Colonic mucosa (tissue), 4 donors: ENCODE results near the gene GNAI1. TPM values are rescaled to one million over a fixed set of nuclear protein-coding genes. Genes with fewer than 3 reads are reported as not detected.

Experiments used
- DNase-seq: peaks from one replicate; pipeline ENCODE4 v3.0.0-alpha.2; 2020
- H3K27ac ChIP-seq: fragments of 200-600 bp; one replicate; pipeline ENCODE4 v1.8.0; 2021
- H3K27me3 ChIP-seq: fragments of 200-600 bp; one replicate; pipeline ENCODE4 v1.8.0; 2021
- H3K36me3 ChIP-seq: fragments of 200-600 bp; one replicate; pipeline ENCODE4 v1.8.0; 2021
- H3K4me1 ChIP-seq: fragments of 200-600 bp; one replicate; pipeline ENCODE4 v1.8.0; 2021; ENCODE audit warnings: mild to moderate bottlenecking
- H3K4me3 ChIP-seq: fragments of 200-600 bp; one replicate; pipeline ENCODE4 v1.8.0; 2021
- H3K9ac ChIP-seq, 2 donors: one replicate each; pipeline ENCODE4 v1.7.0; 2013; ENCODE audit warnings: control low read depth in 2 of 2, low read depth in 2 of 2, low read length in 2 of 2
- H3K9me3 ChIP-seq: fragments of 200-600 bp; one replicate; pipeline ENCODE4 v1.8.0; 2021
- intact Hi-C: fragments of 100-400 bp; cut with DNase I; formaldehyde crosslinking; loops from one replicate; pipeline ENCODE4 v1.14.1; 2022
- total RNA-seq, 2 donors: library from RNA; stranded (reverse); fragmentation: NEBNext Ultra II Directional in 1 of 2; extraction: Animal tissue kit (Norgen Biotek cat#: 25700) in 1 of 2; gene quantifications; one replicate each; pipeline ENCODE4 v1.2.1, GENCODE V29; 2021
- TF ChIP-seq, protein P1 (sequence below): fragments of 200-600 bp; IDR thresholded peaks from one replicate; pipeline ENCODE4 v1.8.0; 2022; ENCODE audit warnings: antibody characterized with exemption, mild to moderate bottlenecking
- donor health status: healthy.
- donor health status: DM: no; HTN: no; CAD: no.
- donor health status: DM: no; HTN: no; CAD: no.

Gene GNAI1
- total RNA-seq, 2 donors from 2014 or later, result 13.3 to 27.1 TPM

DNA sequence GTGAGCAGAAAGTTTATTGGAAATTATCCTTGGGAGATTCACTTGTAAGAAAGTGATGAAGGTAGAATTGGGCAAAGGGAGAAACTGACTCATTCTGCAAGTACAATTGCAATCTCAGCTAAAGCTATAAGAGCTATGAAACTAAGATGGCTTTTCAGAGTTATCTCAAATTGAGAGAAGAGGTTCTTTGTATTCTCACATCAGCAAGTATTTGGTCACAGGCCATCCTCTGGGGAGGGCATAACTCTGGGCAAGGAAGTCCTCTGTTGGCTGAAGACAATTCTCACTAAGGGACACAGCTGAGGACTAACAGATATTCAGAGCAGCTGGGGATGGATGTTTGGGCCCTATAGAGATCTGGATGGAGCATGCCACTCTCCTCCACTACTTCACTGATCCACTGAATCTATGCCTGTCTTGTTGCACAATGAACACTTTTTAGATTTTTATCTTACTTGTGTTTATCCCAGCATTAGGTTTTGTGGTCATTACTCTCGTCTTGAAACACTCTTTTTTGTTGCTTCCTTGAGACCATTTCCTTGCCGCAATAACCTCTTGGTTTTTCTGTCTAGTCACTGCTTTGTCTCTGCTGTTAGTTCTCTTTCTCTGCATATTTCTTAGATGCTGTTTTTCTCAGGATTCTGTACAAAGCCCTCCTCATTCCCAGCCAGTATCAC is 115.1 kb downstream of the GNAI1 start:
- H3K9ac ChIP-seq, result no peak overlapping the region
- no peaks in the 10 kb centered on the region for H3K9me3 ChIP-seq
- no peak overlapping the region for H3K4me3 ChIP-seq
- TF ChIP-seq, protein P1, sequence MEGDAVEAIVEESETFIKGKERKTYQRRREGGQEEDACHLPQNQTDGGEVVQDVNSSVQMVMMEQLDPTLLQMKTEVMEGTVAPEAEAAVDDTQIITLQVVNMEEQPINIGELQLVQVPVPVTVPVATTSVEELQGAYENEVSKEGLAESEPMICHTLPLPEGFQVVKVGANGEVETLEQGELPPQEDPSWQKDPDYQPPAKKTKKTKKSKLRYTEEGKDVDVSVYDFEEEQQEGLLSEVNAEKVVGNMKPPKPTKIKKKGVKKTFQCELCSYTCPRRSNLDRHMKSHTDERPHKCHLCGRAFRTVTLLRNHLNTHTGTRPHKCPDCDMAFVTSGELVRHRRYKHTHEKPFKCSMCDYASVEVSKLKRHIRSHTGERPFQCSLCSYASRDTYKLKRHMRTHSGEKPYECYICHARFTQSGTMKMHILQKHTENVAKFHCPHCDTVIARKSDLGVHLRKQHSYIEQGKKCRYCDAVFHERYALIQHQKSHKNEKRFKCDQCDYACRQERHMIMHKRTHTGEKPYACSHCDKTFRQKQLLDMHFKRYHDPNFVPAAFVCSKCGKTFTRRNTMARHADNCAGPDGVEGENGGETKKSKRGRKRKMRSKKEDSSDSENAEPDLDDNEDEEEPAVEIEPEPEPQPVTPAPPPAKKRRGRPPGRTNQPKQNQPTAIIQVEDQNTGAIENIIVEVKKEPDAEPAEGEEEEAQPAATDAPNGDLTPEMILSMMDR, result no peak
- no peaks in the 10 kb centered on the region for H3K4me1 ChIP-seq
- no peak for DNase-seq
- H3K27me3 ChIP-seq, result no peaks in the 10 kb centered on the region
- intact Hi-C loops, result no loop called here
- H3K36me3 ChIP-seq, result no peaks in the 10 kb centered on the region
- H3K27ac ChIP-seq, result no peak overlapping the region

DNA sequence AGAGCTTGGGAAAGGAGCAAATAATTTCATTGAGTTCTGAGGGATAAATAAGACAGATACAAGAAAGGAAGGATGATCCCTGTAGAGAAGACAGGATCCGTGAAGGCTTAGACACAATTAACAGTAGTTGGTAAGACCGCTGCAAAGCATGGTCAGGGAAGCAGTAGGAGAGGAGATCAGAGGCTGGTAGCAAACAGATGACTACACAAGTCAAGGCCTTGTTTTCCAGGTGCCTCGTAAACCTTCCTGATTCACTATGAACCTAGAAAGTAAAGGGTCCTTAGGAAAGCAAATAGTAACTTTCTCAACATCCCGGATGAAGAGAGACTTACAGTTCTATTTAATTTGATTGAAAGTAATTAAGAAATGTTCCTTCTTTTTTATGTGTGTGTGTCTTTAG is 118.6 kb downstream of the GNAI1 start:
- Histone ChIP-seq H3K27me3 (no peaks in the 10 kb centered on the region), H3K4me1 (no peaks in the 10 kb centered on the region), H3K9me3 (no peaks in the 10 kb centered on the region), H3K9ac (no peak overlapping the region), H3K4me3 (no peak overlapping the region), H3K36me3 (no peaks in the 10 kb centered on the region), H3K27ac (no peak overlapping the region)
- intact Hi-C loops, result no loop called here
- DNase-seq, result no peak
- TF ChIP-seq, protein P1, result no peak

DNA sequence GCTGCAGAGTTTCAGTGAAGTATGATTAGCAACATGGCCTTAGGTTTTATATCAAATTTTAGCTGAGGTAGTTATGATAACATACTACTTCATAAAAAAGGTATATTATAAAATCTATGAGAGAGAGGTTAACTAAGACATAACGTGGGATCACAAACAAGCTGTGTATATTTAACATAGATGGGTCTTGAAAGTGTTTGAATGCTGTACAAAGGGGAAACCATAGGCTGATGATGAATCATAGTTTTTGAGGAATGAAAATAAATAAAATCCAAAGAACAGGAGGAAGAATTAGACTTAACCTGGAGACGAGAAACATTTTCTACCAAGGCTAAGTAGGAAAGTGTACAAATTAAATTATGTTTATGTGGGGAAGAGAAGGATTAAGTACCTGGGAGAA is 119.0 kb downstream of the GNAI1 start:
- no peaks in the 10 kb centered on the region for H3K9me3 ChIP-seq
- no peak overlapping the region for H3K27ac ChIP-seq
- no peak overlapping the region for H3K4me3 ChIP-seq
- TF ChIP-seq, protein P1, result no peak
- no peaks in the 10 kb centered on the region for H3K27me3 ChIP-seq
- no peak for DNase-seq
- intact Hi-C loops, result no loop called here
- H3K9ac ChIP-seq, result no peak overlapping the region
- no peaks in the 10 kb centered on the region for H3K4me1 ChIP-seq
- H3K36me3 ChIP-seq, result no peaks in the 10 kb centered on the region

DNA sequence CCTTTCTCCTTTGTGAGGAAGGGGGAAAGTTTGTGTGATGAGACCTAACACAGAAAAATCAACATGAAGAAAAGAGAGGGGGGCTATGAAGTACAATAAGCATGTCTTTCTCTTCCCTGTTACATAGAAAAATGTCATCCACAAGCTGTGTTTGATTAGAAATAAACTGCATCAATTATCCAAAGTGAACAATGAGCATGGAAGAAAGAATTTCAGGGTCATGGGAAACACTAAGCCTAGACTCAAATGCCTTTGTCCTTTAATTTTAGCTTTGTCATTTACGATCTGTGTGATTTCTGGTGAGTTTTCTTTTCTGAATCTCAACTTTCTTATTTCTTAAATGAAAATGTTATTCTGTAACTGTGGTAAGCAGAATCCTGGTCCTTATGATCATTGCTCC is 121.0 kb downstream of the GNAI1 start:
- Histone ChIP-seq H3K4me1 (no peaks in the 10 kb centered on the region), H3K4me3 (no peak overlapping the region), H3K27ac (no peak overlapping the region), H3K9me3 (no peaks in the 10 kb centered on the region), H3K27me3 (no peaks in the 10 kb centered on the region), H3K9ac (no peak overlapping the region), H3K36me3 (no peaks in the 10 kb centered on the region)
- TF ChIP-seq, protein P1, result no peak
- DNase-seq, result no peak
- intact Hi-C loops, result no loop called here

DNA sequence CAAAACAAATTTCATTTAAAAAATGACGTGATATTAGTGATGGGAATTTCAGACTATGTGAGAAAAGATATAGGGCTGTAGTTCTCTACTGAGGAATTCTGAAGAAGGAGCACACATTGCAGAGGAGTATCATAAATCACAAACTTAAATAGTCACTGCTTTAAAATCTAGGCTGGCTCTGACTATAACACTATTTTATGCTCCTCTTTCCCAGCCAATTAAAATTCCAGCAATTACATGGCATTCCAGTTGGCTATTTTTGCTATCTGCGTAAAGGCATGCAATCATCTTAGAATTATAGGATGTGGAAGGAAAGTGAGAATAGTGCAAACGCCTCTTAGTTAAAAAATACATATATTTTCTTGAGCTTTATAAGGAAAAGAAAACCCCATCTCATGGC is 123.1 kb downstream of the GNAI1 start:
- no peaks in the 10 kb centered on the region for H3K4me1 ChIP-seq
- H3K4me3 ChIP-seq, result no peak overlapping the region
- intact Hi-C loops, result no loop called here
- no peaks in the 10 kb centered on the region for H3K27me3 ChIP-seq
- H3K36me3 ChIP-seq, result no peaks in the 10 kb centered on the region
- DNase-seq, result no peak
- TF ChIP-seq, protein P1, result no peak
- no peak overlapping the region for H3K27ac ChIP-seq
- H3K9me3 ChIP-seq, result no peaks in the 10 kb centered on the region
- H3K9ac ChIP-seq, result no peak overlapping the region
